ENCODE measurements around the gene RER1.

RER1 gene

GRCh38 chr1:2376931-2377672 is 14.5 kb upstream of the RER1 start:
- no peak for DNase-seq

- DNase-seq: no peak
Measured at GRCh38 chr1:2377751-2378440, 13.7 kb upstream of the RER1 start.

- no peak for DNase-seq
Measured at GRCh38 chr1:2378441-2378851, 13.2 kb upstream of the RER1 start.

- no peak for DNase-seq
Measured at GRCh38 chr1:2378956-2379732, 12.5 kb upstream of the RER1 start.

GRCh38 chr1:2379733-2380404 is 11.8 kb upstream of the RER1 start:
- no peak for DNase-seq

GRCh38 chr1:2380816-2381591 is 10.6 kb upstream of the RER1 start:
- DNase-seq: no peak

- peak; percentile 43 to 76 (median 61) for DNase-seq
Measured at GRCh38 chr1:2381741-2382620, 9.7 kb upstream of the RER1 start.

GRCh38 chr1:2382621-2383361 is 8.8 kb upstream of the RER1 start:
- peak in 1 of 4 experiments; percentile 10 for DNase-seq

GRCh38 chr1:2383576-2383975 is 8.1 kb upstream of the RER1 start:
- DNase-seq: no peak

- DNase-seq: no peak
Measured at GRCh38 chr1:2384130-2384860, 7.3 kb upstream of the RER1 start.

- DNase-seq: no peak
Measured at GRCh38 chr1:2384941-2385481, 6.6 kb upstream of the RER1 start.

GRCh38 chr1:2385606-2386280 is 5.9 kb upstream of the RER1 start:
- DNase-seq: no peak

GRCh38 chr1:2386636-2387611 is 4.7 kb upstream of the RER1 start:
- DNase-seq: no peak

GRCh38 chr1:2388004-2388913 is 3.4 kb upstream of the RER1 start:
- DNase-seq: no peak

GRCh38 chr1:2389644-2390043 is 2.0 kb upstream of the RER1 start:
- no peak for DNase-seq

- no peak for DNase-seq
Measured at GRCh38 chr1:2391931-2392509, 379 bp downstream of the RER1 start.
